VCaP (cell line): ENCODE measurements around the gene HS3ST5.

ENCODE experiments used
- H3K27ac ChIP-seq: fragments of 450-650 bp; 2 replicates; pipeline ENCODE4 v1.5.1; 2017
- TF ChIP-seq, protein P1 (sequence below): fragments of 450-650 bp; conservative IDR thresholded peaks from 2 replicates; pipeline ENCODE4 v1.5.1; 2017; ENCODE audit warnings: mild to moderate bottlenecking, moderate library complexity

The HS3ST5 gene

DNA sequence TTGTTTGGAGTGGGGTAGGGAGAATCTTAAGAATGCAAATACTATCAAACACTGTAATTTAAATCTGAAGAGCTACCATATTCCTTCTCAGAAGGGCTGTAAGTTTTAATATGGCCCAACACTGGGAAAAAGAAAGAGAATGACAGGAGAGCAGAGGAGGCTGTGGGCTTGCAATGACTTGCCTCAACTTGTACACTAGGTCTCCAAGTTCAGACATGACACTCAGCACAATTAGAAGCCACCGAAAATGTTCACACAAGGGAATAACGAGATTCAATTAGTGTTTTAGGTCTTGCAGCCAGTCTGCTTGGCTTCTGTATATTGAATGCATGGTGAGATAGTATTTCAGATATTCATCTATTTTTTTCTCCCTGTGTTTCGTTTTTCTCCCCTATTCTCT lies 89.4 kb downstream of the HS3ST5 start:
- no peak overlapping the region for H3K27ac ChIP-seq
- TF ChIP-seq, protein P1, sequence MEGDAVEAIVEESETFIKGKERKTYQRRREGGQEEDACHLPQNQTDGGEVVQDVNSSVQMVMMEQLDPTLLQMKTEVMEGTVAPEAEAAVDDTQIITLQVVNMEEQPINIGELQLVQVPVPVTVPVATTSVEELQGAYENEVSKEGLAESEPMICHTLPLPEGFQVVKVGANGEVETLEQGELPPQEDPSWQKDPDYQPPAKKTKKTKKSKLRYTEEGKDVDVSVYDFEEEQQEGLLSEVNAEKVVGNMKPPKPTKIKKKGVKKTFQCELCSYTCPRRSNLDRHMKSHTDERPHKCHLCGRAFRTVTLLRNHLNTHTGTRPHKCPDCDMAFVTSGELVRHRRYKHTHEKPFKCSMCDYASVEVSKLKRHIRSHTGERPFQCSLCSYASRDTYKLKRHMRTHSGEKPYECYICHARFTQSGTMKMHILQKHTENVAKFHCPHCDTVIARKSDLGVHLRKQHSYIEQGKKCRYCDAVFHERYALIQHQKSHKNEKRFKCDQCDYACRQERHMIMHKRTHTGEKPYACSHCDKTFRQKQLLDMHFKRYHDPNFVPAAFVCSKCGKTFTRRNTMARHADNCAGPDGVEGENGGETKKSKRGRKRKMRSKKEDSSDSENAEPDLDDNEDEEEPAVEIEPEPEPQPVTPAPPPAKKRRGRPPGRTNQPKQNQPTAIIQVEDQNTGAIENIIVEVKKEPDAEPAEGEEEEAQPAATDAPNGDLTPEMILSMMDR = no peak

DNA sequence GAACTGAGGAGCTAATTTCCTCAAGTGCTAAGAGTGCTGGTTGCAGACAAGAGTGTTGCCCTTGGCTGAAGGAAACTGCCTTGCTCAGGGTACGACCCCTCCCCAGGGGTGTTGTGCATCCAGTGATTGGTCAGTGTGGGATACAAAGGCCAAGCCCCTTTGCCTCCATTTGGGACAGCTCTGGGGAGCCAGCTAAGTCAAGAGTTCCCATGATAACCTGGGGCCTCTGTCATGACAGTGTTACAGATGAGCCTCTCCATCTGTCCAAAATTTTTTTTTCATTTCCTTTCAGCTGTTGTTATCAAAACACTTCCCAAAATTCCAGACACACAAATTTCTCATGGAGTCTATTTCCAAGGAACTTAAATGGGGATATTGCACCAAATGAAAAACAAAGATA lies 93.3 kb downstream of the HS3ST5 start:
- no peak overlapping the region for H3K27ac ChIP-seq
- TF ChIP-seq, protein P1 = no peak

DNA sequence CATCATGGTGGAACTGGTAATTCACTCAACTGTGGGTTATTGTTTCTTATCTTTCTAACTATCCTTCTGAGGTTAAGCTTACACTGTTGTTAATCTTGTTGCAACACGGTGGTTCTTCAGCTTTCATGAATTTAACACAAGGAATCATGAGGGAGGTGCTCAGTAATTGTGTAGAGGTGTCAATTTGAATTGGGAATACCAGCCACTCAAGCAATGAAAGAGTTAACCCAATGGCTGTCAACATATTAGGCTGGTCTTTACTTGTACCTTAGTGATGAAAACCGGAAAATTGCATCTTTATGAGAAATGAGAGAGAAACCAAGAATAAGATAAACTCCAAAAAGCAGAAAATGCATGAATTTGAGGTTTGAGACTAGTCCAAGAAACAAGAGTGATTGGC lies 95.7 kb downstream of the HS3ST5 start:
- H3K27ac ChIP-seq = no peak overlapping the region
- TF ChIP-seq, protein P1 = no peak

DNA sequence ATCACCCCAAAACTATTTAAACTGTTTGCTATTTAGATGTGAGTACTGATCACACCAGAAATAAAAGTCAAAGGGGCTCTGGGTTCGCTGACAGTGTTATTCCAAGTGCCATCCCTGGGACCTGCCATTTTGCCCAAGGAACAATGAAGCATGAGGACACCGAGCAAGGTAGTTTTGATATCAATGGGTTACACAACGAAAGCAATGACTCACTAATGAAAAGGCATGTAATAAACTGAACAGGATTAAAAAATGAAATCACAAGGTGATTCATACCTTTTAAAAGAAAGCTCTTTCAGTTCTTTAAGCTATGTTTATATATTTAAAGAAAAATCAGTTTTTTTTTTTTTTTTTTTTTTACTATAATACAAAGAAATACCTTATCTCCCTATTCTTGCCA lies 102.0 kb downstream of the HS3ST5 start:
- TF ChIP-seq, protein P1 = no peak
- H3K27ac ChIP-seq = no peak overlapping the region

DNA sequence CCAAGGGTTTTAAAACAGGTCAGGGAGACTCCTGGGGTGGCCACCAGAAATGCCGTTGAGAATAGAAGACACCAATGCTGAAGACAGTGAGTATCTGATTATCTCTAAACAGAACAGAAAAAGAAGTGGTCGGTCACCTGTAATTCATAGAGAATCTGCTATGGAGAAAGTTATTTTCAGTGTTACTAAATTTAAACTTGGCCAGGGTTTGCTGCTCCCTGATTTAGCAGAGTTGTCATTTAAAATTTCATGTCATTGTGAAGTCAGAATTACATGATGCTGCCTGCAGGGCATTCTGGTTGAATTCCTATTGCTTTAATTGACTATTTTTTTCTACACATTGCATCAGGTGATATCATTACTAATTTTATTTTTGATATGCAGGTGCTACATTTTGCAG lies 114.1 kb downstream of the HS3ST5 start:
- no peak overlapping the region for H3K27ac ChIP-seq
- TF ChIP-seq, protein P1 = no peak

DNA sequence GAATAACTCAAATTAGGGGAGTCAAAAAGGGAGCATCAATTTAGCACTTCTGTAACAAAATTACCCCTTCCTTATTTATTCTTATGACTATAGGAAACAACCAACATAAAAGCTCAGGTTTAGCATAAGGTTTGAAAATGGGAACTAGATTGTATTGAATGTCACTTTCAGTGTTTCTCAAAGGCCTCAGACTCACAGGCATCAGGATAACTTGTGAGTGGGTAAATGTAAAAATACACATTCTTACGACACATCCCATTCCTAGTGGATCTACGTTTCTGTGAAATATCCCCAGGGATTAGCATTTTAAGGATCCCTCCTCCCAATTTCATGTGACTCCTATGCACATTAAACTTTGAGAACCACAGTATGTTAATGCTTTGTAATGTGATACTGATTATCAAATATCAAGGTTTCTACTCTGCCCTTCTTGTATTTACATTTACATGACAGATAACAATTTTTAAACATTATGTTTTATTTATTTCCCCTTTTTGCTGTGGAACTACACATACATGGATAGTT lies 114.8 kb downstream of the HS3ST5 start:
- no peak overlapping the region for H3K27ac ChIP-seq
- TF ChIP-seq, protein P1 = no peak

DNA sequence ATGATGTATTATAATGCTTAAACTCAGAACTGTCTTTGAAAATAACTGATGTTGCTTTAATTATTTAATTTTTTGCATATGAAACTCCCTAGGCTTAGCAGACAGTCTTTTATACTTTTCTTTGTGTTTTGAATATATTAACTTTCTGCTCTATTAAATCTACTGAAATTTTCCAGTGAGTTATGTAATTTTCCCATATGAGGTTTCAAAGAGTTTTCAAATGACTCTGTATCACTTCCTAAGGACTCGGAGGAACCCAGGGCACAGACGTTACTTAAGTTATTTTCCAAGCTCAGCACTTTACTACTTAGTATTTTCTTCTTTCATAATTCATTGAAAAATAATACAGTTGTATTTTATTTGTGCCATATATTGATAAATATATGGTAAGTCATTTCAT lies 122.6 kb downstream of the HS3ST5 start:
- H3K27ac ChIP-seq = no peak overlapping the region

More for the DNA sequence above, 122.6 kb downstream of the HS3ST5 start:
- TF ChIP-seq, protein P1 = no peak
